HG02588 (cell line): ENCODE measurements around the gene STK10.

Experiments used
- ATAC-seq: cut with Tn5 transposase; IDR thresholded peaks from one replicate; pipeline ENCODE4 v1.9.1; 2021; ENCODE audit warnings: mild to moderate bottlenecking, moderate library complexity; ENCODE audit not compliant: unreplicated experiment

STK10 gene

GRCh38 chr5:172063463-172064235 lies 124.4 kb downstream of the STK10 start:
- ATAC-seq: no peak

- ATAC-seq: no peak
These were observed 128.3 kb downstream of the STK10 start for GRCh38 chr5:172059661-172060100.

GRCh38 chr5:172058088-172058487 lies 129.9 kb downstream of the STK10 start:
- no peak for ATAC-seq

- no peak for ATAC-seq
These were observed 132.0 kb downstream of the STK10 start for GRCh38 chr5:172055996-172056395.

- no peak for ATAC-seq
These were observed 132.6 kb downstream of the STK10 start for GRCh38 chr5:172055421-172055820.

GRCh38 chr5:172054611-172055153 lies 133.3 kb downstream of the STK10 start:
- no peak for ATAC-seq

- no peak for ATAC-seq
These were observed 135.4 kb downstream of the STK10 start for GRCh38 chr5:172052450-172053236.

- ATAC-seq: no peak
These were observed 136.2 kb downstream of the STK10 start for GRCh38 chr5:172051643-172052339.

- no peak for ATAC-seq
These were observed 137.9 kb downstream of the STK10 start for GRCh38 chr5:172050080-172050479.

GRCh38 chr5:172049226-172049796 lies 138.7 kb downstream of the STK10 start:
- no peak for ATAC-seq

- no peak for ATAC-seq
These were observed 139.4 kb downstream of the STK10 start for GRCh38 chr5:172048539-172049101.

- ATAC-seq: no peak
These were observed 139.9 kb downstream of the STK10 start for GRCh38 chr5:172048170-172048422.

- ATAC-seq: no peak
These were observed 141.4 kb downstream of the STK10 start for GRCh38 chr5:172046593-172046992.

- ATAC-seq: no peak
These were observed 142.8 kb downstream of the STK10 start for GRCh38 chr5:172045315-172045632.

- no peak for ATAC-seq
These were observed 143.3 kb downstream of the STK10 start for GRCh38 chr5:172044631-172045314.

GRCh38 chr5:172043865-172044264 lies 144.2 kb downstream of the STK10 start:
- ATAC-seq: no peak

GRCh38 chr5:172042183-172042582 lies 145.8 kb downstream of the STK10 start:
- no peak for ATAC-seq

- ATAC-seq: no peak
These were observed 149.9 kb downstream of the STK10 start for GRCh38 chr5:172038167-172038566.

- ATAC-seq: peak; percentile 93
These were observed 153.0 kb downstream of the STK10 start for GRCh38 chr5:172035049-172035448.

GRCh38 chr5:172031894-172032461 lies 156.0 kb downstream of the STK10 start:
- ATAC-seq: no peak
